ENCODE measurements around the gene PGLYRP4.

Gene PGLYRP4

GRCh38 chr1:153359241-153359640, 10.6 kb upstream of the PGLYRP4 start (continued):
- TF ChIP-seq BCL11B (tag by site-specific recombination; IDR thresholded peaks at IDR 0.05; ENCODE audit: low read depth), result no peak
- TF ChIP-seq KLF16 (tag by site-specific recombination; IDR thresholded peaks at IDR 0.05), result no peak
- TF ChIP-seq, protein P1, sequence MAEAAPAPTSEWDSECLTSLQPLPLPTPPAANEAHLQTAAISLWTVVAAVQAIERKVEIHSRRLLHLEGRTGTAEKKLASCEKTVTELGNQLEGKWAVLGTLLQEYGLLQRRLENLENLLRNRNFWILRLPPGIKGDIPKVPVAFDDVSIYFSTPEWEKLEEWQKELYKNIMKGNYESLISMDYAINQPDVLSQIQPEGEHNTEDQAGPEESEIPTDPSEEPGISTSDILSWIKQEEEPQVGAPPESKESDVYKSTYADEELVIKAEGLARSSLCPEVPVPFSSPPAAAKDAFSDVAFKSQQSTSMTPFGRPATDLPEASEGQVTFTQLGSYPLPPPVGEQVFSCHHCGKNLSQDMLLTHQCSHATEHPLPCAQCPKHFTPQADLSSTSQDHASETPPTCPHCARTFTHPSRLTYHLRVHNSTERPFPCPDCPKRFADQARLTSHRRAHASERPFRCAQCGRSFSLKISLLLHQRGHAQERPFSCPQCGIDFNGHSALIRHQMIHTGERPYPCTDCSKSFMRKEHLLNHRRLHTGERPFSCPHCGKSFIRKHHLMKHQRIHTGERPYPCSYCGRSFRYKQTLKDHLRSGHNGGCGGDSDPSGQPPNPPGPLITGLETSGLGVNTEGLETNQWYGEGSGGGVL (tag by site-specific recombination; IDR thresholded peaks at IDR 0.05), result no peak
- no peak for TF ChIP-seq ZNF354C (tag by site-specific recombination; IDR thresholded peaks at IDR 0.05; ENCODE audit: borderline replicate concordance, low read depth)

DNA sequence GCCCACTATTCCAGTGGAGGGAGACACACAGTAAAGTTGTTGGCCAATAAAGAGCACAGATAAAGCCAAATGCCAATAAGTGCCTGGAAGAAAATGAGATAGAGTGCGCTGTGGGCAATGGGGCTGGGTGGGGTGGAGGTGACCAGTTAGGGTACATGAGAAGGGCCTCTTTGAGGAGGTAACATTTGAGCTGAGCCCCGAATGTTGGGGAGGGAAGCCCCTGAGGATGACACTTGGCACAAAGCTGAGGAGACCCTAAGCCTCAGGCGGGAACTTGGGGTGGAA, 10.0 kb upstream of the PGLYRP4 start:
- no peak overlapping the region for H3K4me3 ChIP-seq (ENCODE audit: low read depth, low read length)
- no peak overlapping the region for H3K27ac ChIP-seq (ENCODE audit: extremely low read depth, low read depth, low read length)
- TF ChIP-seq, protein P2, sequence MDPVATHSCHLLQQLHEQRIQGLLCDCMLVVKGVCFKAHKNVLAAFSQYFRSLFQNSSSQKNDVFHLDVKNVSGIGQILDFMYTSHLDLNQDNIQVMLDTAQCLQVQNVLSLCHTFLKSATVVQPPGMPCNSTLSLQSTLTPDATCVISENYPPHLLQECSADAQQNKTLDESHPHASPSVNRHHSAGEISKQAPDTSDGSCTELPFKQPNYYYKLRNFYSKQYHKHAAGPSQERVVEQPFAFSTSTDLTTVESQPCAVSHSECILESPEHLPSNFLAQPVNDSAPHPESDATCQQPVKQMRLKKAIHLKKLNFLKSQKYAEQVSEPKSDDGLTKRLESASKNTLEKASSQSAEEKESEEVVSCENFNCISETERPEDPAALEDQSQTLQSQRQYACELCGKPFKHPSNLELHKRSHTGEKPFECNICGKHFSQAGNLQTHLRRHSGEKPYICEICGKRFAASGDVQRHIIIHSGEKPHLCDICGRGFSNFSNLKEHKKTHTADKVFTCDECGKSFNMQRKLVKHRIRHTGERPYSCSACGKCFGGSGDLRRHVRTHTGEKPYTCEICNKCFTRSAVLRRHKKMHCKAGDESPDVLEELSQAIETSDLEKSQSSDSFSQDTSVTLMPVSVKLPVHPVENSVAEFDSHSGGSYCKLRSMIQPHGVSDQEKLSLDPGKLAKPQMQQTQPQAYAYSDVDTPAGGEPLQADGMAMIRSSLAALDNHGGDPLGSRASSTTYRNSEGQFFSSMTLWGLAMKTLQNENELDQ (tag by site-specific recombination; IDR thresholded peaks at IDR 0.05; ENCODE audit: low read depth), result no peak
- TF ChIP-seq ZNF48 (tag by site-specific recombination; IDR thresholded peaks at IDR 0.05), result no peak
- no peak for TF ChIP-seq ZNF157 (tag by site-specific recombination; IDR thresholded peaks at IDR 0.05)
- no peak for TF ChIP-seq ZIC2 (tag by site-specific recombination; IDR thresholded peaks at IDR 0.05)
- no peak for TF ChIP-seq ZNF202 (tag by site-specific recombination; IDR thresholded peaks at IDR 0.05; ENCODE audit: borderline replicate concordance)
- TF ChIP-seq KLF16 (tag by site-specific recombination; IDR thresholded peaks at IDR 0.05), result no peak
- no peak for TF ChIP-seq ZNF623 (tag by site-specific recombination; IDR thresholded peaks at IDR 0.05)
- no peak for TF ChIP-seq KLF10 (tag by site-specific recombination; IDR thresholded peaks at IDR 0.05)
- TF ChIP-seq ZBTB1 (tag by site-specific recombination; IDR thresholded peaks at IDR 0.05), result no peak
- no peak for TF ChIP-seq YY1 (tag by site-specific recombination; IDR thresholded peaks at IDR 0.05)
- no peak for TF ChIP-seq ZNF426 (tag by site-specific recombination; IDR thresholded peaks at IDR 0.05)
- TF ChIP-seq, protein P3, sequence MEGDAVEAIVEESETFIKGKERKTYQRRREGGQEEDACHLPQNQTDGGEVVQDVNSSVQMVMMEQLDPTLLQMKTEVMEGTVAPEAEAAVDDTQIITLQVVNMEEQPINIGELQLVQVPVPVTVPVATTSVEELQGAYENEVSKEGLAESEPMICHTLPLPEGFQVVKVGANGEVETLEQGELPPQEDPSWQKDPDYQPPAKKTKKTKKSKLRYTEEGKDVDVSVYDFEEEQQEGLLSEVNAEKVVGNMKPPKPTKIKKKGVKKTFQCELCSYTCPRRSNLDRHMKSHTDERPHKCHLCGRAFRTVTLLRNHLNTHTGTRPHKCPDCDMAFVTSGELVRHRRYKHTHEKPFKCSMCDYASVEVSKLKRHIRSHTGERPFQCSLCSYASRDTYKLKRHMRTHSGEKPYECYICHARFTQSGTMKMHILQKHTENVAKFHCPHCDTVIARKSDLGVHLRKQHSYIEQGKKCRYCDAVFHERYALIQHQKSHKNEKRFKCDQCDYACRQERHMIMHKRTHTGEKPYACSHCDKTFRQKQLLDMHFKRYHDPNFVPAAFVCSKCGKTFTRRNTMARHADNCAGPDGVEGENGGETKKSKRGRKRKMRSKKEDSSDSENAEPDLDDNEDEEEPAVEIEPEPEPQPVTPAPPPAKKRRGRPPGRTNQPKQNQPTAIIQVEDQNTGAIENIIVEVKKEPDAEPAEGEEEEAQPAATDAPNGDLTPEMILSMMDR (tag by site-specific recombination; IDR thresholded peaks at IDR 0.05), result no peak
- TF ChIP-seq, protein P4, sequence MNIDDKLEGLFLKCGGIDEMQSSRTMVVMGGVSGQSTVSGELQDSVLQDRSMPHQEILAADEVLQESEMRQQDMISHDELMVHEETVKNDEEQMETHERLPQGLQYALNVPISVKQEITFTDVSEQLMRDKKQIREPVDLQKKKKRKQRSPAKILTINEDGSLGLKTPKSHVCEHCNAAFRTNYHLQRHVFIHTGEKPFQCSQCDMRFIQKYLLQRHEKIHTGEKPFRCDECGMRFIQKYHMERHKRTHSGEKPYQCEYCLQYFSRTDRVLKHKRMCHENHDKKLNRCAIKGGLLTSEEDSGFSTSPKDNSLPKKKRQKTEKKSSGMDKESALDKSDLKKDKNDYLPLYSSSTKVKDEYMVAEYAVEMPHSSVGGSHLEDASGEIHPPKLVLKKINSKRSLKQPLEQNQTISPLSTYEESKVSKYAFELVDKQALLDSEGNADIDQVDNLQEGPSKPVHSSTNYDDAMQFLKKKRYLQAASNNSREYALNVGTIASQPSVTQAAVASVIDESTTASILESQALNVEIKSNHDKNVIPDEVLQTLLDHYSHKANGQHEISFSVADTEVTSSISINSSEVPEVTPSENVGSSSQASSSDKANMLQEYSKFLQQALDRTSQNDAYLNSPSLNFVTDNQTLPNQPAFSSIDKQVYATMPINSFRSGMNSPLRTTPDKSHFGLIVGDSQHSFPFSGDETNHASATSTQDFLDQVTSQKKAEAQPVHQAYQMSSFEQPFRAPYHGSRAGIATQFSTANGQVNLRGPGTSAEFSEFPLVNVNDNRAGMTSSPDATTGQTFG (tag by site-specific recombination; IDR thresholded peaks at IDR 0.05; ENCODE audit: borderline replicate concordance), result no peak
- no peak for TF ChIP-seq REPIN1 (tag by site-specific recombination; IDR thresholded peaks at IDR 0.05; ENCODE audit: low read depth)
- ChIA-PET POLR2A (interaction anchor here (0.5 kb wide), 1 partner anchor 230 kb away, joined by 3 read pairs; no protein-coding TSS in a partner anchor), CTCF (interaction anchor here (0.6 to 11.6 kb wide), 3 partner anchors 45 to 151 kb away, joined by 3 to 259 read pairs (median 4); no protein-coding TSS in a partner anchor)
- no peaks in the 10 kb centered on the region for H3K36me3 ChIP-seq (ENCODE audit: control insufficient read depth in 2 of 2, insufficient read depth in 1 of 2, low read length in 2 of 2)
- H3K4me1 ChIP-seq (ENCODE audit: control insufficient read depth, insufficient read depth, low read length), result no peaks in the 10 kb centered on the region
- H3K9me3 ChIP-seq (ENCODE audit: control insufficient read depth, insufficient read depth, low read depth, low read length), result no peaks in the 10 kb centered on the region

Data from HEK293 (cell line).